CD1c-positive myeloid dendritic cell (primary cell): ENCODE data around the gene CAT.
A peak's percentile ranks its signal among the peaks of the same experiment; 100 is the strongest.

Experiments used
- DNase-seq: peaks from one replicate; pipeline ENCODE4 v3.0.0-alpha.2; 2016; ENCODE audit errors: extremely low spot score

Gene CAT

DNA sequence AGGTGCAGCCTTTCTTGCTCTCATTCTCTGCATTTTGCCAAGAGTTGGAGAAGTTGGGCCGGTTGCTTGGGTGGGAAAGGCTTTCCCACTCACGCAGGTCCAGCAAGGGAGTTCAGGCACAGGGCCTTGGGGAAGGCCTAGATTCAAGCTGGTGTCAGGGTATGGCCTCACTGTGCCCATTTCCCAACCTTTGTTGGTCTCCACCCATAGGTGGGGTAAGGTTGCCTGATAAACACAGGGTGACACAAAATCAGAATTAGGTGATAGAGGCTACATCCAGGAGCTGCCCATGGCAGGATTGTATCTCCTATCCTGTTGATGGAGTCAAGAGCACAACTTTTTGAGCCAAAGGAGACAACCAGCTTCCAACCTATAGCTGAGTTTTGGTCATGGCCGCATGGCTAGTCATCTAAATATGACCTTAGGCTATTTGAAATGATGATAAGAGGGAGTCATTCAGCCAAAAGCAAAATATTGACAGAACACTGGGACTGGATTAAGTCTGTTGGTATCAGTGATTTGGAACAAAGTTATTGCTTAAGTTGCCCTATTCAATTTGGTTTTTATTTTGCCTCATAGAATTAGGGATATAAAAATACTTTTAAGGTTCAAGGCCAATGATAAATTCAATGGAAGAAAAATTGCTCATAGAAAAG lies 20.9 kb downstream of the CAT start:
- no peak for DNase-seq

DNA sequence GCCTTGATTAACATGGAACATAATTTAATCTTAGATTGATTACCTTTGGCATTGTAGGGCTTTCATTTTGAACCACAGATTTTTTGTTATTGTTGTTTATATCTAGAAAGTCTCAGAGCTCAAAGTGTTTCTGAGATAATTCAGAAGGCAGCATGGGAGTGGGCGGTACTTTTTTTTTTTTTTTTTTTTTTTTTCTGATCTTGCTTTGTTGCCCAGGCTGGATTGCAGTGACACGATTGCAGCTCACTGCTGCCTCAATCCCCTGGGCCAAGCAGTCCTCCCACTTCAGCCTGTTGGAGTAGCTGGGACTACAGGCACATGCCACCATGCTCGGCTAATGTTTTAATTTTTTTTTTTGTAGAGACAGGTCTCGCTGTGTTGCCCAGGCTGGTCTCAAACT lies 21.5 kb downstream of the CAT start:
- no peak for DNase-seq

DNA sequence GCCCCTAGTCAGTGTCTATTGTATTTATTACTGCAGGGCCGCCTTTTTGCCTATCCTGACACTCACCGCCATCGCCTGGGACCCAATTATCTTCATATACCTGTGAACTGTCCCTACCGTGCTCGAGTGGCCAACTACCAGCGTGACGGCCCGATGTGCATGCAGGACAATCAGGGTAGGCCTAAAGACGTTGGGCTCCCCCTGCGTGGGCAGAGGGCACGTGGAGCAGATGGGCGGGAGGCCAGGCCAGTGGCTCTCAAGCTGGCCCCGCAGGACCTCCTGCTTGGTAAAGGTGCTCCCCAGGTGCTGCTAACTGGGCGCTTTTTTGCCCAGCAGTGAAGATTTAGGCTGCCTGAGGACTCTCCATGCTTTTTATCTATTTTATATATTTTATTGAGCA lies 22.5 kb downstream of the CAT start:
- DNase-seq = no peak

DNA sequence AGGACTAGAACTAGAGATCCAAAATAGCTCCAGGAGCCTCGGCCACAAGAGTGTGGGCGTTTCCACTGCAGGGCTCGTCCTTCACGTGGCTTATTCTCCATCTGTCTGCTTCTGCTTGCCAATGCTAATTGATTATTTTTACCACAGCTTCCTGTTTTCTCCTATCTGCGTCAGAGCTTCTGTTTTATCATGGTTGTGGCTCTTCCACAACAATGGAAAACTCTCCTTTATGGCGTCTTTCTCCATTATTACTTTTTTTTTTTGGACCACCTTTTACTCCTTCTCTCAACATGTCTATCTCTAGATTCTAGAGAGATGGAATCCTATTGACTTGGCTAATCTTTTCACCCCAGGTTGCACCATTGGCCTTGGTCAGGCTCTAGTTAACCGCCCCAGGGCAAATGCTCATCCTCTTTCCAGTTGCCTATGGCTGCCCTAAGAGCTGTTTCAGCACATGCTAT lies 25.9 kb downstream of the CAT start:
- peak; percentile 72 for DNase-seq

DNA sequence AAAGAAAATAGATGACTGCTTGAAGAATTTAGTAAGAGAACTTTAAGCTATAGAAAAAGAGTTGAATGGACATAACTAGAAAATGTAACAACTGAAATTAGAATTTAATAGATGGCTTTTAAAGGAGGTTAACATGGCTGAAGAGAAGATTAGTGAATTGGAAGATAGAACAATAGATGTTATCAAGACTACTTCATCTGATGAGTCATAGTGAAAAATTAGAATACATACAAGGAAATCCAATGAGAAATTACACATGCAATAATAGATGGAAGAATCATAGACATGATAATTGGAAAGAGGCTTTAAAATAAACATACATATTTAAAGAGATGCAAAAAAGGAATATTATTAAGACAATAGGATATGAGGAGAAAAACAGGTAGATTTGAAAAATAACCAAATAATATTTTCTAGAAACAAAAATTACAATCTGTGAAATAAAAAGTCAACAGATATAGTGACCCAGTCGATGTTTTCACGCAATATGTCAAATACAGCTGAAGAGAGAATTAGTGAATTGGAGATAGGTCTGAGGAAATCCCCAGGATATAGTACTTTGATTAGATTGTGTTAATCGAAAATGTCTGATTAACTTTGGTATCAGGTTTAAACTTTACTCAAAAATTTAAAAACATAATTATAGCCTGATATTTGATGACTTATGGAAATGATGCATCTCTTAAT lies 28.2 kb downstream of the CAT start:
- DNase-seq = no peak

DNA sequence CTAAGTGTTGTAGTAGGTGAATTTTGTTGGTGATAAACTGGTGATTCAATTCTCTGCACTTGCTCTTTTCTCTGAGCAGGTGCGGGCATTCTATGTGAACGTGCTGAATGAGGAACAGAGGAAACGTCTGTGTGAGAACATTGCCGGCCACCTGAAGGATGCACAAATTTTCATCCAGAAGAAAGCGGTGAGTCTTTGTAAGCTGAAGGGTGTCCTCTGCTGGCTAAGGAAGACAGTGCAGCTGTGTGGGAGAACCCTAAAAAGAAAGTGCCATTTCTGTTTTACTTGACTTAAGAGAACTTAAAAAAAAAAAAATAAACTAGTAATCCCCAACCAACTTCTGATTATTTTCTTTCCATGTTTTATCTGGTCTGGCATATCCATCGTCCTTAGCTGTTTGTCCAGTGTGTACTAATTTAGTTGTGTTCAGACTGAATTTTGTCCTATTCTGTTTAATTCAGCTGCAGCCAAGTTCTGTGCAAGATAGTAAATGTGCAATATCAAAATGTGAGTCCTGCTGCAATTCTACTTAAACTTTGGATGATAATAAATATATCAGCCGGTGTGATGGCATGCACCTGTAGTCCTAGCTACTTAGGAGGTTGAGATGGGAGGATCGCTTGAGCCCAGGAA lies 29.6 kb downstream of the CAT start:
- DNase-seq = peak; percentile 65

DNA sequence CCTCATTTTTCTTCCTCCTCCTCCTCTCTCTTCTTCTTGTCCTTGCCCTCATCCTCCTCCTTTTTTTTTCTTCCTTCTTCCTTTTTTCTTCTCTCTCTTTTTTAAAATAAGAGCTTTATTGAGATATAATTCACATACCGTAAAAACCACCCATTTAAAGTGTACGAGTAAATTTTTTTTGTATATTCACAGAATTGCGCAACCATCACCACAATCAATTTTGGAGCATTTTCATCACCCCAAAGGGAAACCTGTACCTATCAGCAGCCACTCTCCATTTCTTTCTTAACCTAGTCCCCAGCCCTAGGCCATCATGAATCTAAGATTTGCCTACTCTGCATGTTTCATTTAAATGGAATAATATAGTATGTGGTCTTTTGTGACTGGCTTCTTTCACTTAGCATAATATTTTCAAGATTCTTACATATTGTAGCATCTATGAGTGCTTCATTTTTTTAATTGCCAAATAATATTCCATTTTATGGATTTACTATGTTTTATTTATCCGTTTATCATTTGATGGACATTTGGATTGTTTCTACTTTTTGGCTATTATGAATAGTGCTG lies 35.0 kb downstream of the CAT start:
- no peak for DNase-seq

DNA sequence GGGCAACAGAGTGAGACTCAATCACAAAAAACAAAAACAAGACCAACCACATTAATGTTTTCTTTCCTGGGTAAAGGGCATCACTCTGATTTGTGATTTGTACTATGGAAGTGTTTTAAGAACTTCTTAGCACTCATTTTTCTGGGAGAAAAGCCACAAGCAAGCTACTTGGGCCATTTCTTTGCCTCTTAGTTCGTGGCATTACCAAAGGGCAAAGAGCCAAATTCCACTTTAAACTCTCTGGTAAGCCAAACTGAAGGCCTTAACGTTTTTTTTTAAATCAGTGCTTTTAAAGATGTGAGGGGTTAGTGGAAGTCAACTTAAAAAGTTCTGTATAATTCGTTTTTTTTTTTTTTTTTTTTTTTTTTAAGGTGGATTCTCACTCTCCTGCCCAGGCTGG lies 36.9 kb downstream of the CAT start:
- DNase-seq = no peak

DNA sequence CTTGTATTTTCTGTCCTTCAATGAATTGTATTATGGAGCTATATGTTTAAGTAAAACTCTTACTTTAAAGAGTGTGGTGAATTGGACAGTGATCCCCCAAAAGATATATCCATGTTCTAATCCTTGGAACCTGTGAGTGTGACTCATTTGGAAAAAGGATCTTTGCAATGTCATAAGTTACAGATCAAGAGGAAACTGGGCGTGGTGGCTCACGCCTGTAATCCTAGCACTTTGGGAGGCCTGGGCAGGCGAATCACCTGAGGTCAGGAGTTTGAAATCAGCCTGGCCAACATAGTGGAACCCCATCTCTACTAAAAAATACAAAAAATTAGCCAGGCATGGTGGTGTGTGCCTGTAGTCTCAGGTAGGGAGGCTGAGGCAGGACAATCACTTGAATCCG lies 38.1 kb downstream of the CAT start:
- DNase-seq = no peak

DNA sequence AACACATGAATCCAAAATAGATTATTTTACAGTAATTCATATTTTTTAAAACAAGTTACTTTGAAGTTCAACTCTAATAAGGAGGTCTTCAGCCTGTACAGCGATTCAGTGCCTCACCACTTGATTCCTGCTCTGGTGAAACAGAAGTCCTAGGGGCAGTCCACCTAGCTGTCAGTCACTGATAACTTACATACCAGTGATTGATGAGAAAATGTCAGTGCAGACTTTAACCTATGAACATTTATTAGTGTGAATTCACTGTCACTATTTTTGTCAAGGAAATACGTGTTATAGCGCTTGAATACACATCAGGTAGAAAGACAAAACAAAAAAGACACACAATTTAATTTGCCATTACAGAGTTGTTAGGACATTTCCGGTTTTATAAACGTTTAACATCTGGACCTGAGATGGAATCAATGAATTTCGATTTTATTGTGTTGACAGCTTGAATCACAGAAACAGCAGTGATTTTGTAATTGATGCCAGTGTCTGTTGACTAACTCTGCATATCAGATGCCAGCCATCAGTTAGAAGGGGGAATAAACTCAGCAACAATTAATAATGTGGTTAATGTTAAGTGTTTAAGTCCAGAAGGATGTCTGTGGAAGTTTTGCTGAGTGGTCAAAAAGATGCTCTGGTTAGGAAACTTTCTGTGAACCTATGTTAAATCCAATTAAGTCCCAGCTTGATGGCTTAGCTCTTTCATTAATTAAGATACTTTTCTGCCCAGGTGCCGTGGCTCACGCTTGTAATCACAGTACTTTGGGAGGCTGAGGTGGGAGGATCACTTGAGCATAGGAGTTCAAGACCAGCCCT lies 40.3 kb downstream of the CAT start:
- DNase-seq = no peak

DNA sequence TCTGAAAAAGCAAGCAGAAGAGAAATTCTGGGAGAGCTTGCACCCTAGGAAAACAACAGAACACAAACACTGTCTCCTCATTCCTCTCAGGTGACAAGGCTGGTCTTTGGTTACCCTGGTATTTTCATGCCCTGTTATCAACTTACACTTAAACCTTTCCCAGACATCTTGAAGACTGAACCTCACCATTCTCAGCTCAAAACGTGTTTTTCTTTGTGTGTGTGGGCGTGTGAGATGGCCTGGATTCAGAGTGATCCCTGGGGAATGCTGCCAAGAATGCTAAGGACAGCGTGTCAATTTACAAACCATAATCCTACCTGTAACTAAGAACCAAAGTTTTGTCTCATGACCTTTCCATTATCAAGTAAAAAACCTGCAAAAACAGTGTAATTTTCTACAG lies 41.6 kb downstream of the CAT start:
- DNase-seq = no peak

DNA sequence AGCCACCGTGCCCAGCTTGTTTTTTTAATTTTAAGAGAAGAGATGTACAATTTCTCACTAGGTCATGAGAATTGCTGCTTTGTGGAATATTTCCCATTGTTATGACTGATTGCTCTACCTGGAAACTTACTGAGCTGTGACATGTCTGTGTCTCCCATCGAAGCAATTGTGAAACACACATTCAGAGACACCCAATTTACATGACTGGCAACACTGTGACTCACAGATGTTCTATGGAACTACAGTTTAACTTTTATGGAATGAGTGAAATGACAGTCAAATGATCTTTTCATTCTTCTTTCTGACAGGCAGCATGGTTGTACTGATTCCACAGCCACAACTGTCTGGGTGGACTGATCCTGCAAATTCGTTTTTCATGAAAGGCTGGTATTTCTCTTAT lies 42.6 kb downstream of the CAT start:
- no peak for DNase-seq

DNA sequence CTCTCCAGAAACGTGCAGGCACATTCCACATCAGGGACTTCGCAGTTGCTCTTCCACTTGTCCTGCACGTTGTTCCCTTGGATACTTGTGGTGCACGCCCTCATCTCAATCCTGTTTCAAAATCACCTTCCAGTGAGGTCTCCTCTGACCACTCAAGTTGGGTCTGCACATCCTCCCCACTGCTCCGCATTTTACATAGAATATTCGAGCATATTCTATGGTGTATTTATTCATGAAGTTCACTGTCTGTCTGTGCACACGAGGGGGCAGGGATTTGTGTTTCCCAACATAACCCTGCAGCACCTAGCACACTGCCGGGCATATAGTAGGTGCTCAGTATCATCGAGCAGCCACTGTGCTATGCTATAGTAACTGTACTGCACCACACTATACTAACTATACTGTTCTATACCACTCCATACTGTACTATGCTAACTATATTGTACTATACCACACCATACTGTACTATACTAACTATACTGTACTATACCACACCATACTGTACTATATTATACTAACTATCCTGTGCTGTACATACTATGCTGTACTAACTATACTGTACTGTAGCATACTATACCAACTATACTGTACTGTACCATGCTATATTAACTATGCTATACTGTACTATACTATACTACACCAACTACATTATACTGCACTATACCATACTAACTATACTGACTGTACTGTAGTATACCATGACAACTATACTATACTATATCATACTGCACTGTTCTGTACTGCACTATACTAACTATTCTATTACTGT lies 44.6 kb downstream of the CAT start:
- no peak for DNase-seq

DNA sequence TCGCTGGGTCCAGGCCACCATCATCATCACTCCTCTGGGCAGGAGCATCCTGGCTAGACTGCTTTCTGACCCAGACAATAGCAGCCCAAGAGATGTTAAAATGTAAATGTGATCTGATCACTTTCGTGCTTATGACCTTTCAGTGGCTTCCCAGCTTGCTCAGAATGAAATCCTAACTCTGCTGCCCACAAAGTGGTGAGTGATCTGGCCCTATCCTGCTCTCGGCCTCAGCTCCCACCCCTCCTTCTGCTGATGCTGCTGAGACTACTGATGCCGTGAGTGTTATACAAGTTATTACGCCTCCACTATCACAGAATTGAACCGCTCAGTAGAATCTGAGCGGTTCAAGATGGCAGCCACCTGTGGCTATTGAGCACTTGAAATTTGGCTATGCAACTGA lies 48.7 kb downstream of the CAT start:
- no peak for DNase-seq

DNA sequence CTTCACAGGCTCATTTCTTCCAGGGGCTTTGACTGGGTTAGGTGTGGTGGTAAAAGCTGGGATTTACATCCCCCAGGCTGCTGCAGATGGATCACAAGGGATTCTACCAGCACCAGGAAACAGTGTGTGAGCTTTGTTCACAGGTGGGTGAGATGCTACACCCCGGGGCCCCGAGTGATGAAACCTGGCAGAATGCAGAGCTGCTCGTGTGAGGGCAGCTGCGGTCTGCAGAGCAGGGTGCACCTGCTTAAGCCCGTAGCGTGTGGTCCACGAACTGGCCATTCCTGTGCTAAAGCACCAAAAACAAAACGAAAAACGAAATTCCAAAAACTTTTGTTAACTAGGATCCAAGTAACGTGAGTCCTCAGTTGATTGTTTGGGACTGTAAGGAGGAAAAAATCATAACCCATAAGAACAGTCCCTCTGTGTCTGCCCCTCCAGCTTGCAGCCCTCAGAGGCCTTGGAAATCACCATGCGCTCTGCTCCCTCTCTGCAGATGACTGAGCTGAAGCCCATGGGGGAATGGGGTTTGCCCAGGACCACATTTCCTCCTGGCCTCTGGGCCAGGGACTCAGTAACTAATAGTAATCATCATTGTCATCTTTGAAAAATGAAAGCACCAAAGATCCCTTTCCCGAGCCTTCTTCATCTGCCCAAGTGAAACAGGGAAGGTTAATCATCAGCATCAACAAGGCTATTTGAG lies 50.3 kb downstream of the CAT start:
- no peak for DNase-seq

DNA sequence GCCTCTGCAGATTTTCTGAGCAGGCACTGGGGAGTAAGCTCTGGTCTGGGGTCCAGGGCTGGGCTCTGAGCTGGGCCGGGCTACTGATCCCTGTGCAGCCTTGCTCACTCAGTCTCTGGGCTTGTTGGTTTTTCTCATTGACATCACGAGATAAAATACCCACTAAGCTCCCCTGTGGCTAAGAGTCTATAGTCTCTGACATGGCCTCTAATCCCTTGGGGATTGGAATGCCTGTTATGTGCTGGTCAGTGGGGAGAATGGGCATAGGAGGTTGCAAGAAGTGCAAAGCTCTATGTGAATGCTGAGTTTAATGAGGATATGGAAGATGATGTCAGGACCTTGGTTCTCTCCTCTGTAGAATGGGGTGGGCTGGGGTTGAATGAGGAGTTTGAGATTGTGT lies 51.6 kb downstream of the CAT start:
- DNase-seq = no peak

DNA sequence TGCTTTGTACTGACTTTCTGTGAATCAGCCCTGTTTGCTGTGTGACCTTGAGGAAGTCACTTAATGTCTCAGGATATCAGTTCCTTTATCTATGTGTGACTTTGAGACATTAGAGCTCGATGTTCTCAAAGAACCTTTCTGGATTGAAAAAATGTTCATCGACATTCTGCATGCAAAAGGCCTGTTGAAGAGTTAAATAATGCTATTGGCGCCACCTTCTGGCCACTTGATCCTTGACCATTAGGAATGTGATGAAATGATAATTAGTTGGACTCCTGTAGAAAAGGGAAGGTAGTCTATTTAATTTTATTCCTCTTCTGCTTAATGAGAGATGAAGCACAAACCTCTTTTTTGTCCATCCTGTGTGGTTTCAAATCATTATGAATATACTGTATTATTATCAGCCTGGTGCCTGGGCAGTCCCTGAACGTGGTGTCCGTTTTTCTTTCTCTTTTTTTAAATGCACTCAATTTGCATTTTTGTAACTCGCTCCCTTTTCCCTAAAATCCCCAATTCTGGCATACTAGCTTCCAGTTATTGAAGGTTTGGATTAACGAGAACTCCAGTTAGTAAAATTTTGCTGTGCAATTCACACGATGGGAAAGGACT lies 54.2 kb downstream of the CAT start:
- DNase-seq = peak; percentile 73

DNA sequence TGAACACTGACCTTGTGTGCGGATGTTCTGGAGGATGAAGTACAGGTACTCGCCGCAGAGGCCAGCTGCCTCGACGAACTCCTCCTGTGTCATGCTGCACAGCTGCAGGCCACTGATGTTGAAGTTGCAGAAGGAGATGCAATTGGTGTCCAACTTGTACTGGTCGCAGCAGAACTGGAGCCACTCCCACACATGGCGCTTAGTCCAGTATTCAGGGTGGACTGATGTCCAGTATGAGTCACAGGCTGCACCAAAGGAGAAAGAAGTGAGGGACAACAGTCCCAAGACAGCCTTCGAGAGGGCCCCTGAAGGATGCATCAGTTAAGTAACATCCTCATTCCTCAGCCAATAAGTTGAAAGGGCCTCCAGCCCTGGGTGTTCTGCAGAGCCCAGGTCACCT lies 54.7 kb downstream of the CAT start:
- DNase-seq = peak; percentile 8

DNA sequence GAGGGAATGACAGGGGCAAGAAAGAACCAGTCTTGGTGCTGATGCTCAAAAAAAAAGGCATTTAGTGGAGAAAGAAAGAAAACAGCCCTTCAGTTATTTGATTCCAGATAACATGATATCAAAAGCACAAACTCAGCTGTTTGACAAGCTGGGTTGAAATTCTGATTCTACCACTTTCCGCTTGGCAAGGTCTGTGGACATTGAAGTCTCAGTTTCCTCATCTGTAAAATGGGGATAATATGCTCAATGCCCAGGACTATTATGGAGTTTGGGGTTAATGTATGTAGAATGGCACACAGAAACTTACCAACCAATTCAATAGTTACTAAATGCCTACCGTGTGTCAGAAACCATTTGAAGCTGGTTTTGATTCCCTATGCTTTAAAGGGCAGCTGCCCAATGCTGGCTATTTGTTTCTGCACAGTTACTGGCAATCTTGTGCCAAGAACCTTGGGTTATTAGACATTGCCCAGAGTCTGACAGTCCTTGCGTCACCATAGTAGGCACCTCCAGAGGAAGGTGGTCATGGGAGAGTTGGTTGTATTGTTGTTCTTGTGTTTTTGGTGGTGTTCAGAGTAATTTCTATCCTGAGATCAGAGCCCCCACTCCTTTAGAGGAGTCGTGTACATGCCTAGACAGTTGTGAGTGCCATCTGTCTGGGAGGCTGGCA lies 55.3 kb downstream of the CAT start:
- DNase-seq = no peak

DNA sequence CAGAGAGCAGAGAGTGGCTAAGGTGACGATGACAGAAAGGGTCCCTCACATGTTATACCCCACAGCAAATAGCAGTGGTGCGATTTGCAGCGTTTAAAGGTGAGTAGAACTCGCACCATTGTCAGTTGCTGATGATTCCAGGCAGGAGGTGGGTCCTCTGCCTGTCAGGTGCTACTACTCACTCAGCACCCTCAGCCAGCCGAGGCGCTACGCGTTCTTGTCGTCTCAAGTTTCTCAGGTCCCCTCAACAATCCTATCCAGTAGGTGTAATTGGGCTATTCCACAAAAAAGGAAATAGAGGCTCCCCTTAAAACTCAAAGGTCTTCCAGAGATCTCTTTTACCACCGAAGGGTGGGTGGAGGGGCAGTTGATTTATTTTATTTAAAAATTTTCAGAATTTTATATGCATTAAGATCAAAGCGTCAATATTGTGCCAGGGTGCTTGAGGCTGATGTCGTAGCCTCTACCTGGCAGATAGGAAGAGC lies 56.5 kb downstream of the CAT start:
- DNase-seq = no peak
